ENCODE data around the gene DGCR2.

DGCR2 gene

GRCh38 chr22:19152942-19153883, 31.0 kb upstream of the DGCR2 start:
- H3K36me3 ChIP-seq (ENCODE audit: control insufficient read depth in 1 of 2, insufficient read depth in 2 of 2, low read length in 2 of 2), result no peaks in the 10 kb centered on the region
- H3K4me1 ChIP-seq (ENCODE audit: control insufficient read depth in 1 of 2, insufficient read depth in 2 of 2, low read length in 2 of 2), result no peaks in the 10 kb centered on the region
- no peak overlapping the region for H3K27ac ChIP-seq (ENCODE audit: low read depth, low read length)
- H3K4me3 ChIP-seq (ENCODE audit: low read depth in 1 of 2, low read length in 2 of 2), result no peak overlapping the region
- H3K9ac ChIP-seq (ENCODE audit: low read depth in 1 of 2, low read length in 2 of 2), result no peak overlapping the region
- H3K9me3 ChIP-seq (ENCODE audit: control insufficient read depth in 1 of 2, low read length in 2 of 2), result no peaks in the 10 kb centered on the region
- peaks cover 37 to 38% of the 10 kb centered on the region in 2 donors for H3K27me3 ChIP-seq (ENCODE audit: control insufficient read depth in 1 of 2, insufficient read depth in 2 of 2, low read length in 2 of 2)

DNA sequence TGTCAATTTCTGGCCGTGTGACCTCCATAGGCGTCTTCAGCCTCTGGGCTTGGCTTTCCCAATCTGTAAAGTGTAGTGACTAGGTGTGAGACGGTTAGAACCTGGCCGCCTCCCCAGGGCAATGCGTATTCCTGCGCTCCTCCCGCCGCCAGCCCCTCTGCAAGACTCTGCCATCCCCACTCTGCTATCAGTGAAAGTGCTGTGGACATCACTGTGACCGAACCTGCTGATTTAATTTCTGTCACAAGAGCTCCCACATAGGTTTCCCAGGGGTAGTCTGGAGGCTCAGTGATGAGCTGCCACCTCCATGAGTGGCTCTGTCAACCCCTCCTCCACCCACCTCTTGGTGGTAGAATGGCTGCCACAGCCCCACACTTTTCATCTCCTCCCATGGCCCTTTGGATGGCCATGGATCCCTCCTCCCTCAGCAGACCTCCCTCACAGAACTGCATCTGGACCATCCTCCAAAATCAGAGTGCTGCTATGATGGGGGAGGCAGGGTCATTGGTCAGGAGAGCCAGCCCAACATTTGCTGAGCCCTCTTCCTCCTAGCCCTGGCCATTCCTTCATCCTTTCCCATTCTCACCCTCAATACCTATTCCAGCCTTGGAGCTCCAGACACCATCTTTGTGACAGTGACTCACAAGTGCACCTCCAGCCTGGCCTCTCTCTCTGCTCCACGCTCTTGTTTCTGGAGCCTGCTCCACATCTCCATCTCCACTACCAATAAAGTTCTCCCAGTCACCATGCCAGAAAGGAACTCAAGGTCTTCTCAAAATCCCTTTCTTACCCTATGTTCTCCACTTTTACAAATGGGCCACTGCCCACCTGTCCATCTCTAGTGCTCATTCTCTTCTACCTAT, 29.3 kb upstream of the DGCR2 start:
- Histone ChIP-seq H3K9ac (ENCODE audit: low read depth in 1 of 2, low read length in 2 of 2) (no peak overlapping the region), H3K27me3 (ENCODE audit: control insufficient read depth in 1 of 2, insufficient read depth in 2 of 2, low read length in 2 of 2) (peaks cover 47 to 50% of the 10 kb centered on the region in 2 donors), H3K4me3 (ENCODE audit: low read depth in 1 of 2, low read length in 2 of 2) (no peak overlapping the region), H3K4me1 (ENCODE audit: control insufficient read depth in 1 of 2, insufficient read depth in 2 of 2, low read length in 2 of 2) (no peaks in the 10 kb centered on the region), H3K27ac (ENCODE audit: low read depth, low read length) (no peak overlapping the region), H3K36me3 (ENCODE audit: control insufficient read depth in 1 of 2, insufficient read depth in 2 of 2, low read length in 2 of 2) (no peaks in the 10 kb centered on the region), H3K9me3 (ENCODE audit: control insufficient read depth in 1 of 2, low read length in 2 of 2) (no peaks in the 10 kb centered on the region)

DNA sequence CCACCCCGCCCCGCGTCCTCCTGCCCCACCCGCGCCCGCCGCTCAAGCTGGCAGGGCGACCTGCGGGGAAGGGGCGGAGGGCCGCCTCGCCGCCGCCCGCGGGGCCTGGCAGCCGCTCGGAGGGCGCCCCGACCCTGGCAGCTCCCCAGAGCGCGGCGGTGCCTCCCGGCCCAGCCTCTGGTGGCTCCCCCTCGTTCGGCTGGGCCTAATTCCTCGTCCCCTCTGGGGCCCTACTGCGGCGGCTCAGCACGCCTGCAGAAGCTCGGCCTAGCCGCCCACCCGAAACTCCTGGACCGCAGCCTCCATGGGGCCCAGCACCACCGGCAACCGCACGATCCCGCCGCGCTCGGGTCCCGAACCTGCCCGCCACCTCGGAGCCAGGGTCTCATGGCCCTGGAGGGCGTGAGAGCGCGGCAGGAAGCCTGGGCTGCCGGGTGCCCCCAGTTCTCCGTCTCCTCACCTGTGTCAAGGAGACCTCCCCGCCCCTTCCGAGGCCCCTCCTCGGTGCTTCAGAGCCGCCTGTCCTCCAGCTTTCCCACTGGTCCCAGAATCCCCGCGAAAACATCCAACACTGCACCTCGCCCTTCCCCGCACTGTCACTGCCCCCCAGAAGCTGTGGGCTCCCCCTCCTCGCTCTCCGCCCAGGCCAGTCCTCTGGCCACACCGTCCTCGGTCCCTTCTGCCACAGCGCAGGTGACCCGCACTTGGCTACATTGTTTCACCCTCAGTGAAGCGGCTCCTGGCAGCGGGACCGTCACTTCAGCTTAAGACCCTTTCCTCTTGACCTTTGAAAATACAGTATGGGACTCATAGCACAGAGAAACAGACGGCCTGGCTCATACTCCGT, 28.5 kb upstream of the DGCR2 start:
- Histone ChIP-seq H3K9me3 (ENCODE audit: control insufficient read depth in 1 of 2, low read length in 2 of 2) (no peaks in the 10 kb centered on the region), H3K9ac (ENCODE audit: low read depth in 1 of 2, low read length in 2 of 2) (no peak overlapping the region), H3K4me3 (ENCODE audit: low read depth in 1 of 2, low read length in 2 of 2) (no peak overlapping the region), H3K27me3 (ENCODE audit: control insufficient read depth in 1 of 2, insufficient read depth in 2 of 2, low read length in 2 of 2) (peaks cover 47 to 50% of the 10 kb centered on the region in 2 donors), H3K27ac (ENCODE audit: low read depth, low read length) (no peak overlapping the region), H3K36me3 (ENCODE audit: control insufficient read depth in 1 of 2, insufficient read depth in 2 of 2, low read length in 2 of 2) (no peaks in the 10 kb centered on the region), H3K4me1 (ENCODE audit: control insufficient read depth in 1 of 2, insufficient read depth in 2 of 2, low read length in 2 of 2) (no peaks in the 10 kb centered on the region)

GRCh38 chr22:19149991-19150390, 27.8 kb upstream of the DGCR2 start, which contains the start of gene GSC2:
TSS of gene GSC2 (minus strand) at chr22:19150292. CDS start at chr22:19150283, 9 bp downstream.
- Histone ChIP-seq H3K4me1 (ENCODE audit: control insufficient read depth in 1 of 2, insufficient read depth in 2 of 2, low read length in 2 of 2) (no peaks in the 10 kb centered on the region), H3K36me3 (ENCODE audit: control insufficient read depth in 1 of 2, insufficient read depth in 2 of 2, low read length in 2 of 2) (no peaks in the 10 kb centered on the region), H3K27ac (ENCODE audit: low read depth, low read length) (no peak within 1 kb of the TSS), H3K9ac (ENCODE audit: low read depth in 1 of 2, low read length in 2 of 2) (no peak within 1 kb of the TSS), H3K27me3 (ENCODE audit: control insufficient read depth in 1 of 2, insufficient read depth in 2 of 2, low read length in 2 of 2) (peaks cover 47 to 50% of the 10 kb centered on the region in 2 donors), H3K9me3 (ENCODE audit: control insufficient read depth in 1 of 2, low read length in 2 of 2) (no peaks in the 10 kb centered on the region), H3K4me3 (ENCODE audit: low read depth in 1 of 2, low read length in 2 of 2) (no peak within 1 kb of the TSS)

DNA sequence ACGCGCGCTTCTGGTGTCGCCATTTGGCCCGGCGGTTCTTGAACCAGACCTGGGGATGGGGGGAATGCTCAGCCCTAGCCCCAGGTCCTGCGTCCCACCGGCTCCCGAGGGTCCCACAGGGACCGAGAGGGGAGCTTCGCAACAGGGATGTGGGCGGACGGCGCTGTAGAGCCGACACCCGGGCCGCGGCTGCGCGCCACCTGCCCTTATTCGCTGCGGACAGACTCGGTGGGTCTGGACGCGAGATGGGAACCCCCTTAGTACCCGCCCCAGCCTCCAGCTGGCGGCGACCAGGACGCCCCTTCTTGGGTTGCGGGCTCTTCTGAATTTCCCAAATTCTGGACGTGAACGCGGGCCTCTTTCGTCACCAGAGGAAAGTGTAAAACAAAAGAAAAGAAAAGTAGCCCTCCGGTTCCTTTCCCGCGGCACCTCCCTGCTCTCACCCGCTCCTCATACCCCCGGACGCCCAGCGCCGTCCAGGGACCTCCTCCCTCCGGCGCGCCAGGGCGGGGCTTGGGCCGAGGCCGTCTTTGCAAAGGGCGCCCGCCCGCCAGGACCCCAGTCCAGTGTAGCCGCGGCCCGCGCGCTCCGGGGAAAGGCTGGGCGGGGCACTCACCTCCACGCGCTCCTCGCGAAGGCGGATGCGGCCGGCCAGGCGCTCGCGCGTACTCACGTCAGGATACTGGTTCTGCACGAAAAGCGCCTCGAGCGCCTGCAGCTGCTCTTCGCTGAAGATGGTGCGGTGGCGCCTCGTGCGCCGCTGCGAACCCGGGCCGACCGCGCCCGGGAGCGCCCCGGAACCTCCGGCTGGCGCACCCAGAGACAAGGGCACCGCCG, 27.1 kb upstream of the DGCR2 start:
- no peak overlapping the region for H3K27ac ChIP-seq (ENCODE audit: low read depth, low read length)
- peaks cover 47 to 50% of the 10 kb centered on the region in 2 donors for H3K27me3 ChIP-seq (ENCODE audit: control insufficient read depth in 1 of 2, insufficient read depth in 2 of 2, low read length in 2 of 2)
- H3K4me3 ChIP-seq (ENCODE audit: low read depth in 1 of 2, low read length in 2 of 2), result no peak overlapping the region
- H3K9ac ChIP-seq (ENCODE audit: low read depth in 1 of 2, low read length in 2 of 2), result no peak overlapping the region
- H3K36me3 ChIP-seq (ENCODE audit: control insufficient read depth in 1 of 2, insufficient read depth in 2 of 2, low read length in 2 of 2), result no peaks in the 10 kb centered on the region
- H3K4me1 ChIP-seq (ENCODE audit: control insufficient read depth in 1 of 2, insufficient read depth in 2 of 2, low read length in 2 of 2), result no peaks in the 10 kb centered on the region
- no peaks in the 10 kb centered on the region for H3K9me3 ChIP-seq (ENCODE audit: control insufficient read depth in 1 of 2, low read length in 2 of 2)

GRCh38 chr22:19148417-19149046, 26.3 kb upstream of the DGCR2 start:
- H3K9me3 ChIP-seq (ENCODE audit: control insufficient read depth in 1 of 2, low read length in 2 of 2), result no peaks in the 10 kb centered on the region
- H3K36me3 ChIP-seq (ENCODE audit: control insufficient read depth in 1 of 2, insufficient read depth in 2 of 2, low read length in 2 of 2), result no peaks in the 10 kb centered on the region
- peaks cover 43 to 48% of the 10 kb centered on the region in 2 donors for H3K27me3 ChIP-seq (ENCODE audit: control insufficient read depth in 1 of 2, insufficient read depth in 2 of 2, low read length in 2 of 2)
- peaks cover 0 to 7% of the 10 kb centered on the region in 2 donors for H3K4me1 ChIP-seq (ENCODE audit: control insufficient read depth in 1 of 2, insufficient read depth in 2 of 2, low read length in 2 of 2)
- H3K4me3 ChIP-seq (ENCODE audit: low read depth in 1 of 2, low read length in 2 of 2), result no peak overlapping the region
- H3K27ac ChIP-seq (ENCODE audit: low read depth, low read length), result no peak overlapping the region
- H3K9ac ChIP-seq (ENCODE audit: low read depth in 1 of 2, low read length in 2 of 2), result no peak overlapping the region

GRCh38 chr22:19147195-19147780, 25.1 kb upstream of the DGCR2 start:
- no peaks in the 10 kb centered on the region for H3K9me3 ChIP-seq (ENCODE audit: control insufficient read depth in 1 of 2, low read length in 2 of 2)
- H3K9ac ChIP-seq (ENCODE audit: low read depth in 1 of 2, low read length in 2 of 2), result no peak overlapping the region
- H3K4me1 ChIP-seq (ENCODE audit: control insufficient read depth in 1 of 2, insufficient read depth in 2 of 2, low read length in 2 of 2), result peaks cover 3 to 12% of the 10 kb centered on the region in 2 donors
- peaks cover 38 to 42% of the 10 kb centered on the region in 2 donors for H3K27me3 ChIP-seq (ENCODE audit: control insufficient read depth in 1 of 2, insufficient read depth in 2 of 2, low read length in 2 of 2)
- no peak overlapping the region for H3K4me3 ChIP-seq (ENCODE audit: low read depth in 1 of 2, low read length in 2 of 2)
- H3K27ac ChIP-seq (ENCODE audit: low read depth, low read length), result no peak overlapping the region
- peaks cover 3 to 5% of the 10 kb centered on the region in 2 donors for H3K36me3 ChIP-seq (ENCODE audit: control insufficient read depth in 1 of 2, insufficient read depth in 2 of 2, low read length in 2 of 2)

GRCh38 chr22:19146215-19146968, 24.2 kb upstream of the DGCR2 start:
- H3K27ac ChIP-seq (ENCODE audit: low read depth, low read length), result no peak overlapping the region

More at GRCh38 chr22:19146215-19146968, 24.2 kb upstream of the DGCR2 start:
- peaks cover 7 to 13% of the 10 kb centered on the region in 2 donors for H3K36me3 ChIP-seq (ENCODE audit: control insufficient read depth in 1 of 2, insufficient read depth in 2 of 2, low read length in 2 of 2)
- H3K9ac ChIP-seq (ENCODE audit: low read depth in 1 of 2, low read length in 2 of 2), result no peak overlapping the region
- peaks cover 31 to 35% of the 10 kb centered on the region in 2 donors for H3K27me3 ChIP-seq (ENCODE audit: control insufficient read depth in 1 of 2, insufficient read depth in 2 of 2, low read length in 2 of 2)
- no peaks in the 10 kb centered on the region for H3K9me3 ChIP-seq (ENCODE audit: control insufficient read depth in 1 of 2, low read length in 2 of 2)
- H3K4me1 ChIP-seq (ENCODE audit: control insufficient read depth in 1 of 2, insufficient read depth in 2 of 2, low read length in 2 of 2), result peaks cover 3 to 12% of the 10 kb centered on the region in 2 donors
- no peak overlapping the region for H3K4me3 ChIP-seq (ENCODE audit: low read depth in 1 of 2, low read length in 2 of 2)

Data from duodenal mucosa (tissue), 2 donors.